Common myeloid progenitor, CD34-positive (primary cell): Measurements from ENCODE around the gene BRSK2.
"Not testable (repeated sequence)": the region's sequence is repeated elsewhere in the genome, so short reads cannot be mapped to it uniquely, and the experiment has no call there.

Source experiments
- CTCF ChIA-PET: fragments of 350-600 bp; sonication (Branson Sonifier 250); formaldehyde crosslinking; loops from one replicate; lab custom pipeline; 2021; ENCODE audit warnings: antibody characterized with exemption; lab: Charles Lee
- POLR2A ChIA-PET: fragments of 350-600 bp; sonication (Branson Sonifier 250); formaldehyde crosslinking; loops from one replicate; lab custom pipeline; 2021; ENCODE audit warnings: antibody characterized with exemption; lab: Charles Lee
- DNase-seq, 3 donors: peaks; one replicate each; pipeline versions ENCODE4 v3.0.0 to v3.0.0-alpha.2; 2013
- H3K27ac ChIP-seq, 2 experiments: 1 replicate in 1 of 2; 2 replicates in 1 of 2; pipeline ENCODE4 v1.7.0; 2013; ENCODE audit warnings: inconsistent platforms in 2 of 2, low read length in 2 of 2, mild to moderate bottlenecking in 2 of 2, low read depth in 1 of 2, moderate library complexity in 1 of 2; ENCODE audit not compliant: severe bottlenecking in 2 of 2, insufficient read depth in 1 of 2, poor library complexity in 1 of 2
- H3K27me3 ChIP-seq, 5 experiments: replicated peaks in 2 of 5; 1 replicate in 3 of 5; 2 replicates in 2 of 5; pipeline versions ENCODE4 v1.6.1 to v1.7.0; 2013; ENCODE audit warnings: low read length in 4 of 5, mild to moderate bottlenecking in 2 of 5, moderate library complexity in 2 of 5, inconsistent platforms in 1 of 5; ENCODE audit not compliant: insufficient read depth in 5 of 5, control insufficient read depth in 4 of 5
- H3K36me3 ChIP-seq, 4 experiments: 1 replicate in 2 of 4; 2 replicates in 2 of 4; pipeline versions ENCODE4 v1.6.1 to v1.7.0; 2013; ENCODE audit warnings: low read length in 3 of 4, control low read depth in 1 of 4, mild to moderate bottlenecking in 1 of 4; ENCODE audit not compliant: control insufficient read depth in 4 of 4, insufficient read depth in 4 of 4
- H3K4me1 ChIP-seq, 4 experiments: 1 replicate in 3 of 4; 2 replicates in 1 of 4; pipeline versions ENCODE4 v1.6.1 to v1.7.1; 2013; ENCODE audit warnings: low read length in 3 of 4, mild to moderate bottlenecking in 3 of 4, control low read depth in 1 of 4, inconsistent platforms in 1 of 4, moderate library complexity in 1 of 4; ENCODE audit not compliant: control insufficient read depth in 4 of 4, insufficient read depth in 4 of 4; ENCODE audit errors: control extremely low read depth in 1 of 4
- H3K4me3 ChIP-seq, 7 experiments: 1 replicate in 4 of 7; 2 replicates in 3 of 7; pipeline versions ENCODE4 v1.5.1 to v1.7.0; 2013; ENCODE audit warnings: mild to moderate bottlenecking in 7 of 7, low read length in 6 of 7, moderate library complexity in 6 of 7, inconsistent platforms in 2 of 7, low read depth in 2 of 7, control low read depth in 1 of 7; ENCODE audit not compliant: insufficient read depth in 4 of 7, control insufficient read depth in 1 of 7; ENCODE audit errors: extremely low read depth in 1 of 7
- H3K9me3 ChIP-seq, 5 experiments: 1 replicate in 4 of 5; 2 replicates in 1 of 5; pipeline versions ENCODE4 v1.6.1 to v1.7.1; 2013; ENCODE audit warnings: low read length in 4 of 5, mild to moderate bottlenecking in 2 of 5, inconsistent platforms in 1 of 5, low read depth in 1 of 5, moderate library complexity in 1 of 5; ENCODE audit not compliant: control insufficient read depth in 4 of 5, insufficient read depth in 2 of 5; ENCODE audit errors: control extremely low read depth in 1 of 5
- WGBS: methylation state at CpG from one replicate; pipeline ENCODE4 v1.1.5; 2013; ENCODE audit not compliant: insufficient coverage; 5-methylcytosine and 5-hydroxymethylcytosine counted together

The BRSK2 gene

GRCh38 chr11:1356007-1356435, 33.7 kb upstream of the BRSK2 start:
- no peaks in the 10 kb centered on the region for H3K36me3 ChIP-seq
- H3K9me3 ChIP-seq: no peaks in the 10 kb centered on the region
- POLR2A ChIA-PET: no interaction called here
- H3K27me3 ChIP-seq: peaks cover 0 to 7% (median 3%) of the 10 kb centered on the region in 5 experiments
- 63% methylated on average over 13 of the region's 14 CpGs for WGBS
- DNase-seq: no peak
- no peaks in the 10 kb centered on the region for H3K4me1 ChIP-seq
- H3K4me3 ChIP-seq: no peak overlapping the region
- H3K27ac ChIP-seq: no peak overlapping the region
- CTCF ChIA-PET: no interaction called here

GRCh38 chr11:1356478-1356960, 33.2 kb upstream of the BRSK2 start:
- Histone ChIP-seq H3K27me3 (peaks cover 0 to 7% (median 3%) of the 10 kb centered on the region in 5 experiments), H3K36me3 (no peaks in the 10 kb centered on the region), H3K27ac (no peak overlapping the region), H3K4me3 (no peak overlapping the region), H3K4me1 (no peaks in the 10 kb centered on the region), H3K9me3 (no peaks in the 10 kb centered on the region)
- CTCF ChIA-PET: no interaction called here
- DNase-seq: no peak
- WGBS: 93% methylated on average over 12 of the region's 13 CpGs
- POLR2A ChIA-PET: no interaction called here

GRCh38 chr11:1358286-1358685, 31.4 kb upstream of the BRSK2 start:
- 73% methylated on average over 15 of the region's 16 CpGs for WGBS
- Histone ChIP-seq H3K27me3 (peaks cover 0 to 7% (median 3%) of the 10 kb centered on the region in 5 experiments), H3K9me3 (peaks cover 0 to 7% (median 0%) of the 10 kb centered on the region in 5 experiments), H3K4me3 (no peak overlapping the region), H3K27ac (no peak overlapping the region), H3K4me1 (no peaks in the 10 kb centered on the region), H3K36me3 (no peaks in the 10 kb centered on the region)
- CTCF ChIA-PET: no interaction called here
- DNase-seq: no peak
- POLR2A ChIA-PET: interaction anchor here (0.6 kb wide), 1 partner anchor 340 kb away, joined by 3 read pairs; no protein-coding TSS in a partner anchor

- H3K27me3 ChIP-seq, H3K4me3 ChIP-seq, CTCF ChIA-PET, H3K4me1 ChIP-seq, DNase-seq, H3K36me3 ChIP-seq, H3K27ac ChIP-seq: not testable (repeated sequence)
- POLR2A ChIA-PET: interaction anchor here (0.6 kb wide), 1 partner anchor 340 kb away, joined by 3 read pairs; no protein-coding TSS in a partner anchor
- WGBS: 97% methylated on average over 12 of the region's 17 CpGs
- peaks cover 0 to 13% (median 5%) of the 10 kb centered on the region in 5 experiments for H3K9me3 ChIP-seq
These were observed 30.8 kb upstream of the BRSK2 start for GRCh38 chr11:1358931-1359330.

- CTCF ChIA-PET: no interaction called here
- POLR2A ChIA-PET: no interaction called here
- WGBS: 97% methylated on average over 16 of the region's 16 CpGs
These were observed 30.2 kb upstream of the BRSK2 start for GRCh38 chr11:1359556-1359955.

GRCh38 chr11:1360181-1360834, 29.4 kb upstream of the BRSK2 start:
- no peaks in the 10 kb centered on the region for H3K36me3 ChIP-seq
- POLR2A ChIA-PET: no interaction called here

More at GRCh38 chr11:1359556-1359955, 30.2 kb upstream of the BRSK2 start:
- H3K9me3 ChIP-seq: peaks cover 0 to 18% (median 11%) of the 10 kb centered on the region in 5 experiments
- no peak overlapping the region for H3K4me3 ChIP-seq
- H3K36me3 ChIP-seq: no peaks in the 10 kb centered on the region
- peaks cover 0 to 7% (median 0%) of the 10 kb centered on the region in 5 experiments for H3K27me3 ChIP-seq
- H3K27ac ChIP-seq: no peak overlapping the region
- no peak for DNase-seq
- no peaks in the 10 kb centered on the region for H3K4me1 ChIP-seq

GRCh38 chr11:1360835-1361357, 28.8 kb upstream of the BRSK2 start:
- CTCF ChIA-PET: no interaction called here
- whole genome bisulfite sequencing: 94% methylated on average over 16 of the region's 16 CpGs
- no peak overlapping the region for H3K27ac ChIP-seq
- no peaks in the 10 kb centered on the region for H3K4me1 ChIP-seq
- H3K27me3 ChIP-seq: peaks cover 0 to 7% (median 0%) of the 10 kb centered on the region in 5 experiments
- no peaks in the 10 kb centered on the region for H3K36me3 ChIP-seq
- POLR2A ChIA-PET: no interaction called here
- no peak overlapping the region for H3K4me3 ChIP-seq
- peaks cover 3 to 32% (median 23%) of the 10 kb centered on the region in 5 experiments for H3K9me3 ChIP-seq
- DNase-seq: no peak

More at GRCh38 chr11:1360181-1360834, 29.4 kb upstream of the BRSK2 start:
- WGBS: 94% methylated on average over 20 of the region's 20 CpGs
- Histone ChIP-seq H3K27me3 (peaks cover 0 to 7% (median 0%) of the 10 kb centered on the region in 5 experiments), H3K4me3 (no peak overlapping the region), H3K4me1 (no peaks in the 10 kb centered on the region), H3K9me3 (peaks cover 0 to 26% (median 17%) of the 10 kb centered on the region in 5 experiments), H3K27ac (no peak overlapping the region)
- CTCF ChIA-PET: no interaction called here
- no peak for DNase-seq
